Dermis blood vessel endothelial cell (primary cell): ENCODE measurements around the gene NUFIP2. TPM values are rescaled to one million over a fixed set of nuclear protein-coding genes. Genes with fewer than 3 reads are reported as not detected.

Experiments used
- total RNA-seq: library from RNA; depleted of rRNA; stranded (reverse); fragments of >200 nt; gene quantifications from 2 replicates; pipeline ENCODE4 v1.2.3, GENCODE V29; 2014

Gene NUFIP2
- total RNA-seq, 1 donor from 2014 or later: 38.5 TPM

Other genes starting within 250 kb of the NUFIP2 start
- 42.4 and 47.4 TPM in 2 replicates for gene MYO18A, start 113.8 kb downstream of the NUFIP2 start, total RNA-seq
- gene CRYBA1, start 47.3 kb downstream of the NUFIP2 start, total RNA-seq: not detected in 2 replicates
- 67.6 and 94.3 TPM in 2 replicates for gene TAOK1, start 96.2 kb upstream of the NUFIP2 start, total RNA-seq